Measurements from ENCODE around the gene C2orf81. TPM values are rescaled to one million over a fixed set of nuclear protein-coding genes. Genes with fewer than 3 reads are reported as not detected.
"Not testable (repeated sequence)": the region's sequence is repeated elsewhere in the genome, so short reads cannot be mapped to it uniquely, and the experiment has no call there.

The C2orf81 gene
- total RNA-seq, 1 experiment from 2014 or later = 0.95 TPM

DNA sequence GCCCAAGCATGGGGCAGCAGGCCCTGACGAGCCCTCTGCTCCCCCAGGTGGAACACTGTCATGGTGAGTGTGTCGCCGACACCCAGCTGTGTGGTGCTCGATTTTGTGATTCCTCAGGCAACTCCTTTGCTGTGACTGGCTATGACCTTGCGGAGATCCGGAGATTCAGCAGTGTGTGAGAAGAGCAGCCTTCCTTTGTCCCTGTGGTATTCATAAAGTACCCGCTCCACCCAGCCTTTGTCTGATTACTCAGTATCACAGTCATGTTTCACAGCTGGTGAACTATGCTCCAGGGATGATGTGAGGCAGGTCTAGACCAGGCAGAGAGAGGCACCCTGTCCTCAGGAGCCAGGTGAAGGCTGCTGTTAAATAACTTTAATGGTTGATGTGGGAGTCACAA is 4.1 kb upstream of the C2orf81 start:
- in situ Hi-C loops (cut with HindIII; ENCODE audit: low sequenced_read_pairs) = no loop called here
- DNase-seq (ENCODE audit: low spot score) = no peak

DNA sequence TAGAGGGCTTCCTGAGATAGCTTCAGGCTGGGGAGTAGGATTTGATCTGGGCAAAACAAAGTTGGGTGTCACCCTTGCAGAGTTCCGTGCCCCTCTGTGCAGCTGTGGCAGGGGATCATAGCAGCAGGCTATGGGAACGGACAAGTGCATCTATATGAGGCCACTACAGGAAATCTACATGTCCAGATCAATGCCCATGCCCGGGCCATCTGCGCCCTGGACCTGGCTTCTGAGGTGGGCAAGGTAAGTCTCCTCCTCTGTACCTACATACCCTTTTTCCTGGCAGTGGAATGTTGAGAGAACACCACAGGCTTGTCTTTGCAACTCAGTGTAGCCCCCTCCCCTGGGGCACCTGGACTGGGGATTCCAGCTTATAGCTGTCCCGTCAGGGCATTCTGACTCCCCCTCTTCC is 3.6 kb upstream of the C2orf81 start:
- no peak for DNase-seq (ENCODE audit: low spot score)
- in situ Hi-C loops (cut with HindIII; ENCODE audit: low sequenced_read_pairs) = no loop called here

DNA sequence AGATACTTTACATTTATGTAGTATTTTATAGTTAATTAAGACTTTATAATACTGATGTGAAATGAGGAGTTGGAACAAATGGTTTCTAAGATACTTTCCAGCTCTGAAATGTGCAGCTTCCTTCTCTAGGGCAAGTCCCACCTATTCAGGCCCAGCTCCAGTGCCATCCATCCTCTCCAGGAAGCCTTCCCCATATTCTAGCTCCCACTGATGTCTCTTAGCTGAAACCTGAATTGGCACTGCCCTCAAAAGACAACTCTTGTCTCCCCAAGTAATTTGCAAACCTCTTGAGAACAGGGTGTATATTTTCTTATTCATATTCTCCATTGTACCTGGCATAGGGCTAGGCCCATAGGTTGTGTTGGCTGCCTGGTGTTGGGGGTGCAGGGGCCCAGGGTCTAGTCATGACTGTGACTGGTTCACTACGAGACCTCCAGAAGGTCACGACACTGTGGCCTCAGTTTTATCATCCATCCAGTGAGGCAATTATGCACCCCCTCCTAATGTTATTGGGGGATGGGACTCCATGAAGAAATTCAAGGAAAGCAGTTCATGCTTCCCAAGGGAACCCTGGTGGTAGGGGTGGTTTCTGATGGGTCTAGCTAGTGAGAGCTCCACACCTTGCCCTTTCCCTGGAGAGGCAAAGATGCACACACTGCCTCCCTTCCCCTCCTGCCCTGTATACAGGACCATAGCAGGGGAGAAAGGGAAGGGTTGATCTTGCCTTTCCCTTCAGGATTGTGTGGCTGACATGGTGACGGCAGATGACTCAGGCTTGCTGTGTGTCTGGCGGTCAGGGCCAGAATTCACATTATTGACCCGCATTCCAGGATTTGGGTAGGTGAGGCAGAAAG is 2.9 kb upstream of the C2orf81 start:
- in situ Hi-C loops (cut with HindIII; ENCODE audit: low sequenced_read_pairs) = no loop called here

DNA sequence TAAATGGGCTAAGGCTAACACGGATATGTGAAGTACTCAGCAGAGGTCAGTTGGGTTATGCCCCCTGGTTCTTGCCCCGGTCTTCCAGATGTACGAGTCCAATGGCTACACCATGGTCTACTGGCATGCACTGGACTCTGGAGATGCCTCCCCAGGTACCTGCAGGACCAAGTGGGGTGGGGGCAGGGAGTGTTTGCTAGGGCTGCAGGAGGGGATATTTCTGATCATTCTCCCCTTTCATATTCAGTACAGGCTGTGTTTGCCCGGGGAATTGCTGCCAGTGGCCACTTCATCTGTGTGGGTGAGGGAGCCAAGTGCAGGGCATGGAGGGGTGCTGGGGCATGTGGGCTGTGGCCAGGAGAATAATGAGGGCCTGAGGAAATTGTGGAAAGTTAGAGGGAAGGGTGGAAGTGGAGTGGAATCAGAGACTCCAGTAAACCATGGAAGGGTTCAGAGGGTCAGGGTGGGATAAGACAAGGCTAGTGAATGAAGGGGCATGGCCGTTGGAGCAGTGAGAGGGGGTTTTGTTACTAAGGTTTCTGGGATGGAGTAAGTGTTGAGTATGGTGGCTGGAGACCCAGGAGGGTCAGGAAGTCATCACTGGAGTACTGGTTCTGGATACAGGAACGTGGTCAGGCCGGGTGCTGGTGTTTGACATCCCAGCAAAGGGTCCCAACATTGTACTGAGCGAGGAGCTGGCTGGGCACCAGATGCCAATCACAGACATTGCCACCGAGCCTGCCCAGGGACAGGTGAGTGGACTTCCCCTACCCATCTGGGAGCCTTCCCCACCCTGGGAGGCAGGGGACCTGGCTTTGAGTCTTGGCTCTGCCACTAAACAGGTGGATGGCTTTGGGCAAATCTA is 2.0 kb upstream of the C2orf81 start:
- in situ Hi-C loops (cut with HindIII; ENCODE audit: low sequenced_read_pairs) = no loop called here
- DNase-seq (ENCODE audit: low spot score) = no peak

More for the DNA sequence above, 2.9 kb upstream of the C2orf81 start:
- no peak for DNase-seq (ENCODE audit: low spot score)

DNA sequence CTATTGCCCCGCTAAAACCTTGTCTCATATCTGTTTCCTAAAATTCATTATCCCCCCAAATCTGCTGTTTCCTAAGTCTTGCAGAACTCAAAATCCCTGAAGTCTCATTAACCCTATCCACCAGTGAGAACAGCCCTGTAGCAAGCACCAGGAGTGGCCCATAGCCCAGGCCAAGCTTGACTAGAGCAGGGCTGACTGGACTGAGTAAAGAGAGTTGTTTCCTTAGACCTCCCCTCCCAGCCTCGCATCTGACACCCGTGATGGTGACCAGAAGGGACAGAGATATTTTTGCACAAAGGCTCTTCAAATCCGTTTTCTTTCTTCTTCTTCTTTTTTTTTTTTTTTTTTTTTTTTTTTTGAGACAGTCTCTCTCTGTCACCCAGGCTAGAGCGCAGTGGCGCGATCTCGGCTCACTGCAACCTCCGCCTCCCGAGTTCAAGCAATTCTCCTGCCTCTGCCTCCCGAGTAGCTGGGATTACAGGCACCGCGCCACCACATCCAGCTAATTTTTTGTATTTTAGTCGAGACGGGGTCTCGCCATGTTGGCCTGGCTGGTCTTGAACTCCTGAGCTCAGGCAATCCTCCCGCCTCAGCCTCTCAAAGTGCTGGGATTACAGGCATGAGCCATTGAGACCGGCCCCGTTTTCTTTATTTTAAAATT is 846 bp downstream of the C2orf81 start:
- in situ Hi-C loops (cut with HindIII; ENCODE audit: low sequenced_read_pairs); DNase-seq (ENCODE audit: low spot score): not testable (repeated sequence)

DNA sequence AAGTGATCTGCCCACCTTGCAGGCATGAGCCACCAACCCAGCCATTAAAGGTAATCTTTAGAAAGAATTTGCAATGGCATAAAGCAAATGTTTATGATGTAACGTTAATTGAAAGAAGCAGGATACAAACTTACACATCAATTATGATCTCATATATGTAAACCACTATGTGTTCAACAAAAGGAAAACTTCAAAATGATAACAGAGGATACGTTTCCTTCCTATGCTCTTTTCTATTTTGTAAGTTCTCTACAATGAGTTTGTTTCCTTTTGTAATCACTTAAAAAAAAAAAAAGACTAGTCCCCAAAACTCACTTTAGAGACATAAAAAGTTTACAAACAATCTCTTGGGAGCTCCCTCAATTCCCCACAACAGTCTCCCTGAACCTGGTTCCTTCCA is 1.4 kb downstream of the C2orf81 start:
- in situ Hi-C loops (cut with HindIII; ENCODE audit: low sequenced_read_pairs) = no loop called here
- no peak for DNase-seq (ENCODE audit: low spot score)

DNA sequence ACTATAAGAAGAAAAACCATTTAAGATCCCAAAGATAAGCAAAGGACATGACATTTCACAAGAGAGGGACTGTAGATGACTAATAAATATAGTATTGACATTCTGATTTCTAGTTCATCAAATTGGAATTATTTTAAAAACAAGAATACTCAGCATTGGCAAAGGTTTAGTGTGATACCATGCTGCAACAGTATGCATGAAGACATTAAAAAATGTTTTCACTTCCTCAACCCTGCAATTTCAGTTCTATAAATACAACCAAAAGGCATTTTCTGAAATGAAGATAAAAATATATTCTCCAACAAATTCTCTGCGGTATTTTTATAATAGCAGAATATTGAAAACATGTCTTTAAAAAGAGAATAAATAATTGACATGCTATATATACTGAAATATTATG is 2.1 kb downstream of the C2orf81 start:
- in situ Hi-C loops (cut with HindIII; ENCODE audit: low sequenced_read_pairs) = no loop called here

DNA sequence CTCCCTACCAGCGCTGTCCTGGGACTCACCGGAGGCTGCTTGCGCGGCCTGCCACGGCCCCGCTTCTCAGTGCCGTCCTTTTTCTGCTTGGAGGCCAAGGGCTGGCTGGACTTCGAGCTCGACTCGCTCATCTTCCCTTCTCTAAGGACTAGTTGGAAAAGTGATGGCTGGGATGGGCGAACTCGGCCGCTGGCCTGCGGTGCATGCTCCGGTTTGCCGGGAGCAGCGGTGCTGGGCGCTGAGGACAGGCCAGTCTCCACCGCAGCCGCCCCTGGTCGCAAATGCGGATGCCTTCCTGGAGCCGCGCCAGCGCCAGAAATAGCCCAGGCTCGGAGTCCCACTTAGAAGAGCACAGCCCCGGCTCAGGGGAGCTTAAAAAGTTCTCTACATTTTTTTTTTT is 3.1 kb downstream of the C2orf81 start:
- in situ Hi-C loops (cut with HindIII; ENCODE audit: low sequenced_read_pairs) = no loop called here

More for the DNA sequence above, 2.1 kb downstream of the C2orf81 start:
- no peak for DNase-seq (ENCODE audit: low spot score)

DNA sequence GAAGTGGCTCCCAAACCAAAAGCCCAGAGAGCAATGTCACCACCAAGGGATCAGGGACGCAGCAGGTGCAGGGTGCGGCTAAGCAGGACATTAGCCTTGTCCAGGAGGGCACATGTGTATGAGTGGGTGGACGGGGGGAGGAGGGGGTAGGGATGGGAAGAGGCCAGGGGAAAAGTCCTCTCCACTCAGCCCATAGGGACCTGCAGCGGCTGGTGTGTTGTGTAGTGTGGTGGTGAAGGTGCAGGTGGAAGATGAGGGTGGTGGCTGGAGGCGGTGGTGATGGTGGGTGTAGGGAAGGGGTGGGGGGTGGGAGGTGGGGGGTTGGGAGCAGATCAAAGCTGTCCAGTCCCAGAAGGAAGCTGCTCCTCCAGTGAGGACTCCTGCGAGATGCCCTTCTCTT is 3.7 kb downstream of the C2orf81 start:
- DNase-seq (ENCODE audit: low spot score) = no peak
- in situ Hi-C loops (cut with HindIII; ENCODE audit: low sequenced_read_pairs) = no loop called here

More for the DNA sequence above, 3.1 kb downstream of the C2orf81 start:
- DNase-seq (ENCODE audit: low spot score) = no peak

DNA sequence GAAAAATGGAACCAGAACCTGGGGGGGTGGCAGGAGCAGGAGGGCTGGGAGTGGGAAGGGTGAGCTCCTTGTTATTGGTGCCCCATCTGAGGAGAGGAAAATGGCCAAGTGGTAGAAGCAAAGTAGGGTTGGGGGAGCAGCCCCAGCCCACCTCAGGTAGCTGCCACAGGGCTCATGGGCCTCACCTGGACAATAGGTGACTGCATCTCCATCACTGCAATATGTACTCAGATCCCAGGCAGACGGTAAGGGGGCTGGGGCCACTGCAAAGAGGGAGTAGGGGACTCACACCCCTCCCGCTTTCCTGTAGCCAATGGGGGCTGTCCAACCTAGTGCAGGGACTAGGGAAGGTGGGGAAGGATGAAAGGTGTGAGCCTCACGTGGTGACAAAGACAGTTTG is 4.2 kb downstream of the C2orf81 start:
- DNase-seq (ENCODE audit: low spot score) = no peak
- in situ Hi-C loops (cut with HindIII; ENCODE audit: low sequenced_read_pairs) = no loop called here

DNA sequence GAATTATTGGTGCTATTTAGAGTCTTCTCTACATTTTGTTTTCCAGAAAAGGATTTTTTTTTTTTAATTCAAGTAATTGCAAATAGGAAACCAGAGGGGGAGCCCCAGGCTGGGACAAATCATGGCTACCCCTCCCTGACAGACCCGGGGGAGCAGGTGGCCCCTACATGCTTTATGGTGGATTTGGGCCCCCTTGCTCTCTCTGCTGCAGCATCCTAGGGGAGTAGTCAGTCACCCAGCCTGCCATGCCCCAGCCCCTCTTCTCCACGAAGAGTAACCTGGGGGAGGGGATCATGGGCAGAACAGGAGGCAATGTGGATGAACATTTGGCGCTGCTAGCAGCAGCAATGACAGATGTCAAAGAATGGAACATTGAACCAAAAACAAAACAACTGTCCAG is 4.6 kb downstream of the C2orf81 start:
- in situ Hi-C loops (cut with HindIII; ENCODE audit: low sequenced_read_pairs) = no loop called here
- no peak for DNase-seq (ENCODE audit: low spot score)

DNA sequence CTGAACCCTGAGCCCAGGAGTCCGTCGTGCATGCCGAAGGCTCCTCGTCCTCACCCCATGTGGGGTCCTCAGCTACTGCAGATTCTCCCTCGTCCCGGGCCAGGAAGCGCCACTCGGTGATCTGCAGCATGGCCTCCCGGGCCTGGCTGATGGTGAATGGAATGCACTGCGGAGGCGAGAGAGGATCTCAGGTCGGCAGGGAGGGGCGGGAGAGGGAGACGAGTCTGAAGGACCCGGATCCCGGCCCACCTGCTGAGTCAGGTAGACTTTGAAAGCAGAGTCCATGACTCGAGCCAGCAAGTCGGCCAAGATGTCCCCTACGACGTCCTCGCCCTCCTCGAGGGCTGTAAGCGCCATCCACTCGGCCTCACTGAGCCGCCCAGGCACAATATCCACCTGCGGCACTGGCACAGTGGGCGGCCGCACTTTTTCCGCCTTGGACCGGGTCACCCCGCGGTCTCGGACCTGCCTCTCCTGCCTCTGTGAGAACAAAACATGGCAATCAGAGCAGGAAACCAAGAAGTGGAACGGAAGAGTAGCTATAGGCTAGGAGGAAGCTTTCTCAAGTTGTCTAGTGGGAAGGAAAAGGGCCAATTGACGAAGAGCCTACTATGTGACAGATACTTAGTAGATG is 5.5 kb downstream of the C2orf81 start:
- peak; percentile 38 for DNase-seq (ENCODE audit: low spot score)
- in situ Hi-C loops (cut with HindIII; ENCODE audit: low sequenced_read_pairs) = no loop called here

DNA sequence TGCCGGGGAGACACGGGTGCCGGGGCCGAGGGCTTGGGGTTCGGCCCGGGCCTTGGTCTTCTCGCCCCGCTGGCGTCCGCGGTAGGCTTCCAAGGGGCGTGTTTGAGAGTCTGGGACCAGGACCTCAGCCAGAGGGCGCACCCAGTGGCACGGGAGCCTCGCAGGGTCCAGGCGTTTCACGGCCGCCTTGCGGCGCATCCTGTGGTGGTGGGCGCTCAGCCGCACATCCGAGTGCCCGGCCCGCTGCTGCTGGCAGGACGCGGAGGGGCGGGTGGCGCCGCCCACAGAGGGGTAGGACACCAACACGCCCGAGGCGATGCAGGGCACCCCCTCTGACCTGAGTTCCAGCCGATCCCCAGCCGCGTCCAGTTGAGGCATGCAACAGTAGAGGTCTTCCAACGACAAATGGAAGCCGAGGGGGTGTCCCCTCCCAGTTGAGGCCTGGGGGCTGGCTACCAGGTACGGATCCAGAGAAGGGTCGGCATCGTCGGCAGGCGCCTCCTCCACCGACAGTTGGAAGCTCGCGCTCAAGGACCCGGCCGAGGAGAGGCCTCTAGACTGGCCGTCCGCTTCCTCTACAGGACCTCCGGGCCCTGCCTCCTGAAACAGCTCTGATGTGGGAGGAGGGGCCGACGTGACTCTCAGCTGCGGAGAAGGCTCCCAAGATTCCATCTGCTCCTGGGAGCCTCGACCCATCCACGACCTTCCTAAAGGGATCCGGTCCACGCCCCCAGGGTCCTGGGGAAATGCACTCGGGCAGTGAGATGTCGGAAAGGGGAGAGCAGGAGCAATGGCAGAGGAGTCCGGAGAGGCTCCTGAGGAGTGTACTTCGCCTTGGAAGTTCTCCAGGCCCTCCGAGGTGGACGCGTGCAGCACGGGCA is 6.3 kb downstream of the C2orf81 start:
- in situ Hi-C loops (cut with HindIII; ENCODE audit: low sequenced_read_pairs) = no loop called here
- DNase-seq (ENCODE audit: low spot score) = peak; percentile 73

DNA sequence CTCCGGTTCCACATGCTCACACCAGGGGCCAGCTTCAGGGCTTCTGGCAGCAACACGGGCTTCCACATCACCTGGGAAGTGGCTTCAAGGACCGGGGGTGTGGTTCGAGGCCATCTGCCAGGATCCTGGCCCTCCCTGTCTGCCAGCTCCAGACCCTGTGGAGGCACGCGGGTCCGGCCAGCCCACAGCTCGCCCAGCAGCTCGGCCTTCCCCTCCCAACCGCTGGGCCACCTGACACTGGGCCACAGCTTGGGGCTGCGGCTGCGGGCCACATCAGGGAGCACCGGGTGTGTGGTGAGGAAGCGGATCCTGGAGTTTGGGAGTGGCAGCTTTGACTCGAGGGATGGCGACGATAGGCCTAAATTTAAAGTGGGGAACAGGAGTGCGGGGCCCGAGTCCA is 7.0 kb downstream of the C2orf81 start:
- in situ Hi-C loops (cut with HindIII; ENCODE audit: low sequenced_read_pairs) = no loop called here
- DNase-seq (ENCODE audit: low spot score) = no peak

DNA sequence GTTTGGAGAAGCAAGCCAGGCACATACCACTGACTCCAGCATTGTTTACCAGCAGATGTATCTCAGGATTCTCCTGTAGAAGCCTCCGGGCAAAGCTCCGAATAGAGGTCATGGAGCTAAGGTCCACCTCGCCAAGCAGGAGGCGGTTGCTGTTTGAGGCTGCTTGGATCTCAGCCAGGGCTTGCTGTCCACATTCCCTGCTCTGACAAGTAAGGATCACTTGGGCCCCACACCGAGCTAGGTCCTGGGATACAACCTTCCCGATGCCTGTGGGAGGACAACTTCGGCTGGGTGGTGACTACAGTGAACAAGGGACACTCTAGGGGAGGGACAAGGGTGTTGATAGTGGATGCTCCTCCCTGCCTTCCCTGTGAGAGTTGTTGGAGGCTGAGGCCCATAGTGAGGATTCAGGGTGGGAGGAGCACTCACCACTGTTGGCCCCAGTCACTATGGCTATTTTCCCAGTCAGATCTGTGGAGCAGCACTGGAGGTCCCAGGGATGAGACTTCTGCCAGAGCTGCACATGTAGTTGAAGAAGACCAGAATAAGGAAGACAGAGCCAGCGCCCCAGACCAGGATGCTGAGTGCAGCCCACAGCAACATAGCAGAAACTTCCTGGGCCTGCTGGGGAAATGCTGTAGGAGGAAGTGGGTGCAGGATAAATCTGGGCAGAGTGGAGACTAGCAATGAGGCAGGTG is 8.3 kb downstream of the C2orf81 start:
- in situ Hi-C loops (cut with HindIII; ENCODE audit: low sequenced_read_pairs) = no loop called here
- DNase-seq (ENCODE audit: low spot score) = no peak

DNA sequence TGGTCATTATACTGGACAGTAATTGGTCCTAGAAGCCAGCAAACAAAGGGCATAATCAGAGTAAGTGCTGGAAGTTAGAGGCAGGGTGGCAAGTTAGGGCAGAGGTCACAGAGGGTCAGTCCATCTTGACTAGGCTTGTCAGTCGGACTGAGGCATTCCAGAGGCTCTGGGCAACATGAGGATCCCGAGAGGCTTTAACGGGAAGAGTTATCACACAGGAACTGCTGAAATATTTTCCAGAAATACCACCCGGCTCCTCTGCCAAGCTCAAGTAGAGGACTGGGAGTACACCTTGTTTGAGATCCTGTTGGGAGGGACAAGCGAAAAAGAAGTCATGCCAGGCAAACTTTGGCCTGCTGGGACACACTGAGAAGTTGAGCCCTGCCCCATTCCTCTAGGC is 13.7 kb downstream of the C2orf81 start:
- DNase-seq (ENCODE audit: low spot score) = no peak

DNA sequence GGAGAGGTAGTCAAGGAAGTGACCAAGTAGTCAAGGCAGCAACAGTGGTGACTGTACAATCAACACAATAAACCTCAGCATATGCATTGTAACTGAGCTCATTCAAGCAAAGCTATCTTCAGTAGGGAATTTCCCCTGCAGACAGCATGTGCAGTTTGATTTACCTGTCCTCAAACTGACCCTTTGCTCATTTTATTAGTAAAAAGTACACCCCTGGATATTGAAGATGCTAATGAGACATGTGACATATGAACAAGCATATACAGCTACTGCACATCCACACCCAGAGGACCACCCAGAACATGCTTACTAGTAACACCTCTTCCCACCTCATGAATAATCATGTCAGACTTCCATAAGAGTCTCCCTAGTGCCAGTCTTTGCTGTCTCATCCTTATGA is 15.4 kb downstream of the C2orf81 start:
- DNase-seq (ENCODE audit: low spot score) = no peak
- in situ Hi-C loops (cut with HindIII; ENCODE audit: low sequenced_read_pairs) = no loop called here

More for the DNA sequence above, 13.7 kb downstream of the C2orf81 start:
- in situ Hi-C loops (cut with HindIII; ENCODE audit: low sequenced_read_pairs) = no loop called here

DNA sequence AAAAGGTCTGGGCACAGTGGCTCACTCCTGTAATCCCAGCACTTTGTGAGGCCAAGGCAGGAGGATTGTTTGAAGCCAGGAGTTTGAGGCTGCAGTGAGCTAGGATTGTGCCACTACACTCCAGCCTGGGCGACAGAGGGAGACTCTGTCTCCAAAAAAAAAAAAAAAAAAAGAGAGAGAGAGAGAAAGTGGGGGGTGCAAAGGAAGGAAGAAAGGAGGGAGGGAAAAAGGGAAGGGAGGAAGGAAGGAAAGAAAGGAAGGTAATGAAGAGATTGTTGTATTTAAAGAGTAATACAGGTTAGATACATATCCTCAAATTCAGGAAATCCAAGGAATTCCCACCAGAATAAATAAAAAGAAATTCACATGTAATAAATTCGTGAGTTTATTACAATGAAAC is 19.5 kb downstream of the C2orf81 start:
- in situ Hi-C loops (cut with HindIII; ENCODE audit: low sequenced_read_pairs) = no loop called here

More for the DNA sequence above, 19.5 kb downstream of the C2orf81 start:
- DNase-seq (ENCODE audit: low spot score) = no peak

Data from G401 (cell line).